H9 (cell line): Measurements from ENCODE around the gene HMGB1. TPM values are rescaled to one million over a fixed set of nuclear protein-coding genes. Genes with fewer than 3 reads are reported as not detected.

ENCODE experiments used
- DNase-seq: peaks from one replicate; pipeline ENCODE4 v3.0.0-alpha.2; 2017
- H2AFZ ChIP-seq: one replicate; pipeline ENCODE4 v1.6.1; 2013; ENCODE audit warnings: mild to moderate bottlenecking, low read length, control low read depth, moderate library complexity
- H2AK5ac ChIP-seq: 2 replicates; pipeline ENCODE4 v1.6.1; 2013; ENCODE audit warnings: low read length, control low read depth, mixed read lengths; ENCODE audit not compliant: insufficient read length
- H2BK120ac ChIP-seq: one replicate; pipeline ENCODE4 v1.6.1; 2013; ENCODE audit warnings: low read depth, mild to moderate bottlenecking, low read length, control low read depth, inconsistent platforms; ENCODE audit not compliant: poor library complexity, severe bottlenecking
- H2BK12ac ChIP-seq: 2 replicates; pipeline ENCODE4 v1.6.1; 2013; ENCODE audit warnings: low read length, control low read depth, mixed read lengths, low read depth; ENCODE audit not compliant: insufficient read length
- H2BK15ac ChIP-seq: 2 replicates; pipeline ENCODE4 v1.6.1; 2013; ENCODE audit warnings: low read depth, low read length, control low read depth
- H2BK20ac ChIP-seq: one replicate; pipeline ENCODE4 v1.6.1; 2013; ENCODE audit warnings: low read depth, mild to moderate bottlenecking, low read length, control low read depth, inconsistent platforms; ENCODE audit not compliant: poor library complexity, severe bottlenecking
- H2BK5ac ChIP-seq: 2 replicates; pipeline ENCODE4 v1.6.1; 2013; ENCODE audit warnings: low read length, control low read depth, mixed read lengths; ENCODE audit not compliant: insufficient read length
- H3K14ac ChIP-seq: 2 replicates; pipeline ENCODE4 v1.6.1; 2013; ENCODE audit warnings: low read length, control low read depth; ENCODE audit not compliant: insufficient read depth
- H3K18ac ChIP-seq: 2 replicates; pipeline ENCODE4 v1.6.1; 2013; ENCODE audit warnings: low read depth, mild to moderate bottlenecking, mixed read lengths, low read length, control low read depth; ENCODE audit not compliant: insufficient read length
- H3K23ac ChIP-seq: 2 replicates; pipeline ENCODE4 v1.6.1; 2013; ENCODE audit warnings: low read length, control low read depth, mixed read lengths, low read depth; ENCODE audit not compliant: insufficient read length
- H3K23me2 ChIP-seq: 2 replicates; pipeline ENCODE4 v1.6.1; 2013; ENCODE audit warnings: low read depth, mild to moderate bottlenecking, mixed read lengths, low read length, control low read depth; ENCODE audit not compliant: insufficient read length, poor library complexity, severe bottlenecking
- H3K27ac ChIP-seq: 2 replicates; pipeline ENCODE4 v1.5.1; 2013; ENCODE audit warnings: low read length, control low read depth, mixed read lengths, low read depth; ENCODE audit not compliant: insufficient read length
- H3K27me3 ChIP-seq: 2 replicates; pipeline ENCODE4 v1.6.1; 2013; ENCODE audit warnings: low read length, control low read depth, inconsistent platforms; ENCODE audit not compliant: insufficient read depth
- H3K4ac ChIP-seq: 2 replicates; pipeline ENCODE4 v1.6.1; 2013; ENCODE audit warnings: low read depth, mild to moderate bottlenecking, control low read depth, inconsistent platforms, low read length, moderate library complexity
- H3K4me1 ChIP-seq: 2 replicates; pipeline ENCODE4 v1.6.1; 2013; ENCODE audit warnings: low read length, control low read depth, inconsistent platforms; ENCODE audit not compliant: insufficient read depth
- H3K4me2 ChIP-seq: 2 replicates; pipeline ENCODE4 v1.6.1; 2013; ENCODE audit warnings: low read length, control low read depth, mixed read lengths; ENCODE audit not compliant: insufficient read length, insufficient read depth
- H3K56ac ChIP-seq: 2 replicates; pipeline ENCODE4 v1.6.1; 2013; ENCODE audit warnings: low read depth, mild to moderate bottlenecking, mixed read lengths, low read length, control low read depth; ENCODE audit not compliant: insufficient read length
- H3K79me1 ChIP-seq: 2 replicates; pipeline ENCODE4 v1.6.1; 2013; ENCODE audit warnings: low read depth, mild to moderate bottlenecking, moderate library complexity, low read length, control low read depth, inconsistent platforms; ENCODE audit not compliant: insufficient read depth, poor library complexity, severe bottlenecking
- H3K79me2 ChIP-seq: 2 replicates; pipeline ENCODE4 v1.6.1; 2013; ENCODE audit warnings: low read length, control low read depth, inconsistent platforms; ENCODE audit not compliant: insufficient read depth
- H3K9ac ChIP-seq: 2 replicates; pipeline ENCODE4 v1.6.1; 2013; ENCODE audit warnings: low read length, control low read depth, mixed read lengths; ENCODE audit not compliant: insufficient read length; ENCODE audit errors: extremely low read depth
- H3K9me3 ChIP-seq: one replicate; pipeline ENCODE4 v1.6.1; 2013; ENCODE audit warnings: low read depth, low read length, inconsistent platforms; ENCODE audit not compliant: control insufficient read depth
- H3T11ph ChIP-seq: one replicate; pipeline ENCODE4 v1.6.1; 2013; ENCODE audit warnings: mild to moderate bottlenecking, low read length, control low read depth, inconsistent platforms
- H4K20me1 ChIP-seq: one replicate; pipeline ENCODE4 v1.6.1; 2013; ENCODE audit not compliant: control insufficient read depth, insufficient read length, insufficient read depth
- H4K5ac ChIP-seq: 2 replicates; pipeline ENCODE4 v1.6.1; 2013; ENCODE audit warnings: low read depth, mild to moderate bottlenecking, mixed read lengths, low read length, control low read depth; ENCODE audit not compliant: insufficient read length
- H4K8ac ChIP-seq: replicated peaks from 2 replicates; pipeline ENCODE4 v1.6.1; 2013; ENCODE audit warnings: low read length, control low read depth, mixed read lengths, low read depth; ENCODE audit not compliant: insufficient read length
- H4K91ac ChIP-seq: 2 replicates; pipeline ENCODE4 v1.6.1; 2013; ENCODE audit warnings: low read depth, mild to moderate bottlenecking, moderate library complexity, mixed read lengths, low read length, control low read depth; ENCODE audit not compliant: insufficient read length
- H3K27ac Mint-ChIP-seq, 3 experiments: 2 replicates in 2 of 3; 3 replicates in 1 of 3; pipeline ENCODE4 v1.8.0; 2020 to 2021; ENCODE audit warnings: mixed read lengths in 3 of 3, mild to moderate bottlenecking in 1 of 3, moderate library complexity in 1 of 3
- H3K27me3 Mint-ChIP-seq: 2 replicates; pipeline ENCODE4 v1.8.0; 2021; ENCODE audit warnings: low read depth, mild to moderate bottlenecking, moderate library complexity, mixed read lengths
- H3K36me3 Mint-ChIP-seq, 3 experiments: 2 replicates in 2 of 3; 3 replicates in 1 of 3; pipeline ENCODE4 v1.8.0; 2020 to 2021; ENCODE audit warnings: low read depth in 3 of 3, mixed read lengths in 3 of 3; ENCODE audit not compliant: insufficient read depth in 1 of 3
- H3K4me1 Mint-ChIP-seq, 2 experiments: 2 replicates each; pipeline ENCODE4 v1.8.0; 2020; ENCODE audit warnings: mixed read lengths in 2 of 2
- H3K4me3 Mint-ChIP-seq, 2 experiments: 2 replicates in 1 of 2; 3 replicates in 1 of 2; pipeline ENCODE4 v1.8.0; 2020 to 2021; ENCODE audit warnings: mild to moderate bottlenecking in 2 of 2, mixed read lengths in 2 of 2, moderate library complexity in 1 of 2
- H3K9me3 Mint-ChIP-seq, 2 experiments: 2 replicates in 1 of 2; 3 replicates in 1 of 2; pipeline ENCODE4 v1.8.0; 2020; ENCODE audit warnings: mild to moderate bottlenecking in 2 of 2, mixed read lengths in 2 of 2, moderate library complexity in 1 of 2
- CTCF ChIP-seq: fragments of 200-600 bp; sonication (generic); conservative IDR thresholded peaks from 3 replicates; pipeline ENCODE4 v1.8.0; 2021; ENCODE audit warnings: antibody characterized with exemption, mild to moderate bottlenecking
- WGBS: extraction: QIAGEN DNeasy Blood & Tissue Kit; methylation state at CpG from one replicate; pipeline ENCODE4 v1.1.7; 2013; ENCODE audit warnings: missing lambda C conversion rate, low lambda C conversion rate, mixed read lengths; ENCODE audit not compliant: insufficient read length; ENCODE audit errors: extremely low coverage; 5-methylcytosine and 5-hydroxymethylcytosine counted together
- total RNA-seq: library from RNA; stranded (reverse); gene quantifications from 2 replicates; pipeline ENCODE4 v1.2.1, GENCODE V29; 2021

The HMGB1 gene
- total RNA-seq, 1 experiment from 2014 or later, result 688 TPM

GRCh38 chr13:30429721-30430694 is 35.7 kb downstream of the HMGB1 start:
- H3K79me1 ChIP-seq, result no peaks in the 10 kb centered on the region
- no peak overlapping the region for H2BK5ac ChIP-seq
- no peak overlapping the region for H2AK5ac ChIP-seq
- no peak overlapping the region for H4K8ac ChIP-seq
- Mint-ChIP-seq H3K9me3 (no peaks in the 10 kb centered on the region), H3K27me3 (peaks cover 1% of the 10 kb centered on the region), H3K27ac (no peak overlapping the region; a peak in 2 of 7 replicates), H3K4me3 (no peak overlapping the region; a peak in 1 of 5 replicates), H3K4me1 (peaks cover 11 to 12% of the 10 kb centered on the region in 2 experiments), H3K36me3 (no peaks in the 10 kb centered on the region; a peak in 1 of 7 replicates)
- TF ChIP-seq CTCF, result no peak
- H3K14ac ChIP-seq, result no peak overlapping the region
- no peak overlapping the region for H3K9ac ChIP-seq
- H3K4me1 ChIP-seq, result no peaks in the 10 kb centered on the region
- H2BK15ac ChIP-seq, result no peak overlapping the region
- no peak overlapping the region for H3K18ac ChIP-seq
- H4K5ac ChIP-seq, result no peak overlapping the region
- H2BK20ac ChIP-seq, result no peak overlapping the region
- no peak overlapping the region for H3K23ac ChIP-seq
- no CpG with 5 or more reads among the region's 6 CpGs for WGBS
- H4K91ac ChIP-seq, result no peak overlapping the region
- no peak overlapping the region for H3K56ac ChIP-seq
- H3T11ph ChIP-seq, result no peak overlapping the region
- H3K23me2 ChIP-seq, result no peaks in the 10 kb centered on the region
- H3K27ac ChIP-seq, result no peak overlapping the region
- H4K20me1 ChIP-seq, result no peaks in the 10 kb centered on the region
- no peaks in the 10 kb centered on the region for H3K9me3 ChIP-seq
- H3K4me2 ChIP-seq, result no peak overlapping the region
- no peaks in the 10 kb centered on the region for H3K27me3 ChIP-seq
- H3K4ac ChIP-seq, result no peak overlapping the region
- no peak overlapping the region for H2BK120ac ChIP-seq
- no peak overlapping the region for H2AFZ ChIP-seq
- H2BK12ac ChIP-seq, result no peak overlapping the region
- DNase-seq, result no peak
- H3K79me2 ChIP-seq, result no peaks in the 10 kb centered on the region
